GM12878 (cell line): Measurements from ENCODE around the gene CNTNAP2. TPM values are rescaled to one million over a fixed set of nuclear protein-coding genes. Genes with fewer than 3 reads are reported as not detected.

Source experiments
- ATAC-seq: fragments of 200-7000 bp; cut with Tn5 transposase; 3 replicates; pipeline ENCODE4 v1.9.1; 2020; ENCODE audit warnings: mild to moderate bottlenecking, moderate library complexity
- BruUV-seq: library from RNA; stranded (reverse); fragments of 400-500 nt; replicated peaks from 2 replicates; lab custom pipeline; 2021; lab: Mats Ljungman, UMichigan
- CTCF ChIA-PET: fragments of 300-600 bp; sonication (Branson Sonifier 250); formaldehyde crosslinking; extraction: SDS; loops from one replicate; lab custom pipeline; 2021; ENCODE audit warnings: inconsistent platforms; lab: Yijun Ruan, JAX
- POLR2A ChIA-PET: fragments of 350-600 bp; formaldehyde crosslinking; extraction: SDS; loops from one replicate; lab custom pipeline; 2021; ENCODE audit warnings: inconsistent platforms; lab: Charles Lee
- RAD21 ChIA-PET: fragments of 300-600 bp; sonication (Branson Sonifier 250); formaldehyde crosslinking; loops from one replicate; lab custom pipeline; 2023; ENCODE audit warnings: antibody characterized with exemption; ENCODE audit not compliant: unreplicated experiment; lab: Charles Lee
- SMC1A ChIA-PET: fragments of 300-600 bp; sonication (Branson Sonifier 250); formaldehyde crosslinking; loops from one replicate; lab custom pipeline; 2023; ENCODE audit not compliant: unreplicated experiment, uncharacterized antibody; lab: Charles Lee
- DNase-seq: peaks from one replicate; pipeline ENCODE4 v3.0.0-alpha.2; 2011; ENCODE audit warnings: low read depth, low spot score
- FAIRE-seq: peaks from 3 replicates; lab custom pipeline; 2011; peaks lifted over from hg19 to GRCh38; lab: Jason Lieb, UNC
- H2AFZ ChIP-seq: 2 replicates; pipeline ENCODE4 v1.6.0; 2011; ENCODE audit warnings: low read depth, low read length, control low read depth; ENCODE audit not compliant: control insufficient read depth
- H3K27ac ChIP-seq: 2 replicates; pipeline ENCODE4 v1.5.1; 2011; ENCODE audit warnings: control low read depth; ENCODE audit not compliant: control insufficient read depth, insufficient read depth
- H3K27me3 ChIP-seq, 2 experiments: replicated peaks in 1 of 2; 2 replicates each; pipeline versions ENCODE4 v1.6.0 to v1.6.1; 2011; ENCODE audit warnings: low read length in 1 of 2; ENCODE audit not compliant: control insufficient read depth in 2 of 2, insufficient read depth in 2 of 2
- H3K36me3 ChIP-seq, 2 experiments: 2 replicates each; pipeline ENCODE4 v1.5.1; 2011; ENCODE audit warnings: low read length in 1 of 2; ENCODE audit not compliant: control insufficient read depth in 2 of 2, insufficient read depth in 2 of 2
- H3K4me1 ChIP-seq: 2 replicates; pipeline ENCODE4 v1.6.1; 2011; ENCODE audit warnings: mild to moderate bottlenecking, low read length, moderate library complexity, mixed read lengths; ENCODE audit not compliant: control insufficient read depth, insufficient read depth
- H3K4me2 ChIP-seq: 2 replicates; pipeline ENCODE4 v1.6.0; 2011; ENCODE audit warnings: control low read depth; ENCODE audit not compliant: control insufficient read depth, insufficient read depth
- H3K4me3 ChIP-seq: fragments of 200-600 bp; sonication (generic); 2 replicates; pipeline ENCODE4 v1.5.1; 2016
- H3K79me2 ChIP-seq: 2 replicates; pipeline ENCODE4 v1.6.0; 2011; ENCODE audit warnings: low read length; ENCODE audit not compliant: control insufficient read depth, insufficient read depth
- H3K9ac ChIP-seq: 2 replicates; pipeline ENCODE4 v1.8.0; 2011; ENCODE audit warnings: low read length, control low read depth, mixed read lengths; ENCODE audit not compliant: control insufficient read depth, insufficient read depth
- H3K9me3 ChIP-seq: replicated peaks from 3 replicates; pipeline ENCODE4 v1.5.1; 2011; ENCODE audit warnings: mild to moderate bottlenecking, low read length; ENCODE audit not compliant: control insufficient read depth, insufficient read depth
- H4K20me1 ChIP-seq: 2 replicates; pipeline ENCODE4 v1.6.0; 2011; ENCODE audit not compliant: control insufficient read depth, insufficient read depth
- CHD4 ChIP-seq: fragments of 200-600 bp; sonication (generic); IDR thresholded peaks from 2 replicates; pipeline ENCODE4 v1.6.1; 2016; ENCODE audit warnings: mild to moderate bottlenecking
- ETV6 ChIP-seq, 2 experiments: fragments of 450-650 bp in 1 of 2; IDR thresholded peaks in 1 of 2; conservative IDR thresholded peaks in 1 of 2; 2 replicates each; pipeline ENCODE4 v1.6.1; 2014; ENCODE audit warnings: antibody characterized with exemption in 1 of 2, borderline replicate concordance in 1 of 2, low read depth in 1 of 2, mild to moderate bottlenecking in 1 of 2, moderate library complexity in 1 of 2
- GABPA ChIP-seq: IDR thresholded peaks from 2 replicates; pipeline ENCODE4 v1.6.1; 2014; ENCODE audit warnings: antibody characterized with exemption, low read depth, mild to moderate bottlenecking, inconsistent platforms
- HDAC2 ChIP-seq: fragments of 200-600 bp; sonication (generic); IDR thresholded peaks from 2 replicates; pipeline ENCODE4 v1.6.1; 2017
- LARP7 ChIP-seq: fragments of 450-650 bp; IDR thresholded peaks from 2 replicates; pipeline ENCODE4 v1.6.1; 2017; ENCODE audit warnings: mild to moderate bottlenecking
- MYC ChIP-seq: IDR thresholded peaks from 2 replicates; pipeline ENCODE4 v1.6.1; 2011; ENCODE audit warnings: mild to moderate bottlenecking, low read length, moderate library complexity, inconsistent platforms; ENCODE audit not compliant: insufficient read depth, insufficient replicate concordance, insufficient read length, severe bottlenecking
- NRF1 ChIP-seq: conservative IDR thresholded peaks from 2 replicates; pipeline ENCODE4 v1.6.1; 2011; ENCODE audit warnings: mild to moderate bottlenecking, low read depth, low read length, improper control_type of control experiment
- WGBS: methylation state at CpG from one replicate; pipeline ENCODE4 v1.1.6; 2016; ENCODE audit warnings: low lambda C conversion rate; ENCODE audit not compliant: insufficient replicate concordance, insufficient coverage; ENCODE audit errors: missing lambda C conversion rate; 5-methylcytosine and 5-hydroxymethylcytosine counted together
- in situ Hi-C: fragments of 300-500 bp; cut with MboI; formaldehyde crosslinking; loops from 9 replicates; pipeline ENCODE4 v1.14.3; 2018; ENCODE audit warnings: mixed read lengths
- intact Hi-C: fragments of 100-400 bp; cut with micrococcal nuclease; formaldehyde crosslinking; loops from one replicate; pipeline ENCODE4 v1.14.2; 2022; ENCODE audit not compliant: unreplicated experiment
- polyA plus RNA-seq, 11 experiments: library from polyadenylated mRNA; depleted of rRNA in 4 of 11; unstranded in 6 of 11; stranded (reverse) in 5 of 11; fragments of >200 nt; fragmentation: Nextera tagmentation in 4 of 11; fragmentation: Illumina TruSeq in 1 of 11; extraction: Ambion mirVana in 4 of 11; extraction: Trizol in 1 of 11; gene quantifications; 1 replicate in 1 of 11; 2 replicates in 10 of 11; pipeline versions ENCODE4 v1.2.1 to v1.2.3, GENCODE V29; 2011 to 2016; ENCODE audit warnings: inconsistent platforms in 2 of 11, missing spikeins in 2 of 11, low read depth in 1 of 11
- total RNA-seq, 4 experiments: library from RNA; depleted of rRNA in 3 of 4; stranded (reverse); fragments of >200 nt in 3 of 4; fragmentation: Illumina TruSeq in 1 of 4; extraction: Trizol in 1 of 4; gene quantifications; 2 replicates each; pipeline versions ENCODE4 v1.2.1 to v1.2.3, GENCODE V29; 2013 to 2021
- TF ChIP-seq, protein P1 (sequence below): fragments of 450-650 bp; IDR thresholded peaks from 2 replicates; pipeline ENCODE4 v1.6.1; 2018; ENCODE audit warnings: mild to moderate bottlenecking, low read depth, moderate library complexity; ENCODE audit not compliant: partially characterized antibody
- TF ChIP-seq, protein P2 (sequence below): IDR thresholded peaks from 2 replicates; pipeline ENCODE4 v1.6.1; 2012; ENCODE audit warnings: low read length, inconsistent platforms

The CNTNAP2 gene
- total and polyA plus RNA-seq, 10 of the 15 experiments (the other 5 are each of a cell fraction or from before 2014, with no cell fraction given) = 0.03 to 0.08 (median 0.03) TPM; not detected in 7

DNA sequence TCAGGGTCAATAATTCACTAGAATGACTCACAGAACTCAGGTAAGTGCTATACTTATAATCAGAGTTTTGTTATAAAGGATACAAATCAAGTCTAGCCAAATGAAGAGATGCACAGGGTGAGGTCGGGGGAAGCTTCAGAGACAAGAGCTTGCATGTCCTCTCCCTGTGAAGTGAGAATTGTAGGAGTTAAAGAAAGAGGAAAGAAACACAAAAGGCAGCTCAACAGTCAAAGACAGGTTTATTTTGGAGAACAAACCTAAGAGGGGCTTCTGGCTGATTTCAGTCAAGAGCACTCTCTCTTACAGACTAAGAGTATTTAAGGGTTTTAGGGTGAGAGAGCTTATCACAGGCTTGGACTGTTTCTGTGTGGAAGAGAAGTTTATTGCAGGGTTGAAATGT, 1873.5 kb downstream of the CNTNAP2 start:
- ATAC-seq = no peak
- CTCF ChIA-PET = no interaction called here
- Histone ChIP-seq H4K20me1 (no peaks in the 10 kb centered on the region), H3K9me3 (no peaks in the 10 kb centered on the region; the same call in 2 of the 3 replicates), H3K27me3 (no peaks in the 10 kb centered on the region), H3K4me2 (no peak overlapping the region), H3K4me1 (no peaks in the 10 kb centered on the region), H3K36me3 (no peaks in the 10 kb centered on the region), H2AFZ (no peak overlapping the region), H3K9ac (no peak overlapping the region), H3K79me2 (no peaks in the 10 kb centered on the region), H3K27ac (no peak overlapping the region), H3K4me3 (no peak overlapping the region)
- intact Hi-C loops (no loop called here), in situ Hi-C loops (no loop called here)
- POLR2A ChIA-PET = no interaction called here
- BruUV-seq = no TSS peak
- FAIRE-seq = no peak
- RAD21 ChIA-PET = no interaction called here
- TF ChIP-seq GABPA = no peak
- no peak for TF ChIP-seq HDAC2
- TF ChIP-seq NRF1 = no peak
- TF ChIP-seq, protein P1, sequence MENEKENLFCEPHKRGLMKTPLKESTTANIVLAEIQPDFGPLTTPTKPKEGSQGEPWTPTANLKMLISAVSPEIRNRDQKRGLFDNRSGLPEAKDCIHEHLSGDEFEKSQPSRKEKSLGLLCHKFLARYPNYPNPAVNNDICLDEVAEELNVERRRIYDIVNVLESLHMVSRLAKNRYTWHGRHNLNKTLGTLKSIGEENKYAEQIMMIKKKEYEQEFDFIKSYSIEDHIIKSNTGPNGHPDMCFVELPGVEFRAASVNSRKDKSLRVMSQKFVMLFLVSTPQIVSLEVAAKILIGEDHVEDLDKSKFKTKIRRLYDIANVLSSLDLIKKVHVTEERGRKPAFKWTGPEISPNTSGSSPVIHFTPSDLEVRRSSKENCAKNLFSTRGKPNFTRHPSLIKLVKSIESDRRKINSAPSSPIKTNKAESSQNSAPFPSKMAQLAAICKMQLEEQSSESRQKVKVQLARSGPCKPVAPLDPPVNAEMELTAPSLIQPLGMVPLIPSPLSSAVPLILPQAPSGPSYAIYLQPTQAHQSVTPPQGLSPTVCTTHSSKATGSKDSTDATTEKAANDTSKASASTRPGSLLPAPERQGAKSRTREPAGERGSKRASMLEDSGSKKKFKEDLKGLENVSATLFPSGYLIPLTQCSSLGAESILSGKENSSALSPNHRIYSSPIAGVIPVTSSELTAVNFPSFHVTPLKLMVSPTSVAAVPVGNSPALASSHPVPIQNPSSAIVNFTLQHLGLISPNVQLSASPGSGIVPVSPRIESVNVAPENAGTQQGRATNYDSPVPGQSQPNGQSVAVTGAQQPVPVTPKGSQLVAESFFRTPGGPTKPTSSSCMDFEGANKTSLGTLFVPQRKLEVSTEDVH = no peak
- no peak for TF ChIP-seq CHD4
- TF ChIP-seq, protein P2, sequence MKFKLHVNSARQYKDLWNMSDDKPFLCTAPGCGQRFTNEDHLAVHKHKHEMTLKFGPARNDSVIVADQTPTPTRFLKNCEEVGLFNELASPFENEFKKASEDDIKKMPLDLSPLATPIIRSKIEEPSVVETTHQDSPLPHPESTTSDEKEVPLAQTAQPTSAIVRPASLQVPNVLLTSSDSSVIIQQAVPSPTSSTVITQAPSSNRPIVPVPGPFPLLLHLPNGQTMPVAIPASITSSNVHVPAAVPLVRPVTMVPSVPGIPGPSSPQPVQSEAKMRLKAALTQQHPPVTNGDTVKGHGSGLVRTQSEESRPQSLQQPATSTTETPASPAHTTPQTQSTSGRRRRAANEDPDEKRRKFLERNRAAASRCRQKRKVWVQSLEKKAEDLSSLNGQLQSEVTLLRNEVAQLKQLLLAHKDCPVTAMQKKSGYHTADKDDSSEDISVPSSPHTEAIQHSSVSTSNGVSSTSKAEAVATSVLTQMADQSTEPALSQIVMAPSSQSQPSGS = no peak
- no peak for TF ChIP-seq MYC
- no peak for TF ChIP-seq LARP7
- no peak for TF ChIP-seq ETV6 (conservative IDR thresholded peaks at IDR 0.05 in 1 of 2, IDR thresholded peaks at IDR 0.05 in 1 of 2; ENCODE audit: borderline replicate concordance in 1 of 2, low read depth in 1 of 2)
- WGBS = 0% methylated on average over 1 of the region's 1 CpG
- SMC1A ChIA-PET = no interaction called here
- DNase-seq = no peak
